ENCODE results near the gene ANKRD6.

ANKRD6 gene

DNA sequence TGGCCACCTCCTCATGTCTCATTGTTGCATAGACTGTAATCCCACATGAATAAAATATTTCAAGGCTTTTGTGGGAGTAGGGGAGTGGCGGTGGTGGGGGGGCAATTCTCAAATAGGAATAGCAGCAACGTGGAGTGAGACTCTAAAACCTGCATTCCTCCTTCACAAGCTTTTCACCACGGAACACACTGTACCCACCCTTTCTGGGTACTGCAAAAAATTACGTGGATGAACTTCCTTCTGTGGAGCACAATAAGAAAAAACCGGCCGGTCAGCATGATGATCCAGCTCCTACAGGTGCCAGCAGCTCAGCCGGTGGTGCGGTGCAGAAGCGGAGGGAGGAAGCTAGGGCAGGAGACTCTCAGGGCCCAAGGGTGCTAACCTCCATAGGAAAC lies 19.9 kb upstream of the ANKRD6 start:
- no peak for DNase-seq (ENCODE audit: low read depth in 2 of 2)

- no peak for DNase-seq (ENCODE audit: low read depth in 2 of 2)
Measured at GRCh38 chr6:89414215-89414614, 18.7 kb upstream of the ANKRD6 start.

DNA sequence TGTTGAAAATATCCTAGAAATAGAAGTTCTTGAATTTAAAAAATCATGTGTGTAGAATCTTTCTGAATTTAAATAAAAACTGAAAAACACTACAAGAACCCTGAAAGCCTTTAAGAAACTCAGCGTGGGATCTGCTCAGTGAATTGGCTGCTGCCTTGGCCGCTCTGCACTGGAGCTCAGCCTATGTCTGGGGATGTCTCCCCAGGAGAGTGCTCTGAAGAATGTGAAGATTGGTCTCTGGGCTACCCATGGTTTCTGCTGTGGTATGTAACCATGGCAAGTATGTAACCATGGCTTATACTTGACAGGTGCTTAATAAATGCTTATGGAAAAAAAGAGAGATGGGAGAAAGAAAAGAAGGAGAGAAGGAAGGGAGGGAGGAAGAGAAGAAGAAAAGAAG lies 17.8 kb upstream of the ANKRD6 start:
- DNase-seq (ENCODE audit: low read depth in 2 of 2): no peak

GRCh38 chr6:89416796-89417195 lies 16.2 kb upstream of the ANKRD6 start:
- no peak for DNase-seq (ENCODE audit: low read depth in 2 of 2)

GRCh38 chr6:89430201-89430962 lies 2.6 kb upstream of the ANKRD6 start:
- no peak for DNase-seq (ENCODE audit: low read depth in 2 of 2)

DNA sequence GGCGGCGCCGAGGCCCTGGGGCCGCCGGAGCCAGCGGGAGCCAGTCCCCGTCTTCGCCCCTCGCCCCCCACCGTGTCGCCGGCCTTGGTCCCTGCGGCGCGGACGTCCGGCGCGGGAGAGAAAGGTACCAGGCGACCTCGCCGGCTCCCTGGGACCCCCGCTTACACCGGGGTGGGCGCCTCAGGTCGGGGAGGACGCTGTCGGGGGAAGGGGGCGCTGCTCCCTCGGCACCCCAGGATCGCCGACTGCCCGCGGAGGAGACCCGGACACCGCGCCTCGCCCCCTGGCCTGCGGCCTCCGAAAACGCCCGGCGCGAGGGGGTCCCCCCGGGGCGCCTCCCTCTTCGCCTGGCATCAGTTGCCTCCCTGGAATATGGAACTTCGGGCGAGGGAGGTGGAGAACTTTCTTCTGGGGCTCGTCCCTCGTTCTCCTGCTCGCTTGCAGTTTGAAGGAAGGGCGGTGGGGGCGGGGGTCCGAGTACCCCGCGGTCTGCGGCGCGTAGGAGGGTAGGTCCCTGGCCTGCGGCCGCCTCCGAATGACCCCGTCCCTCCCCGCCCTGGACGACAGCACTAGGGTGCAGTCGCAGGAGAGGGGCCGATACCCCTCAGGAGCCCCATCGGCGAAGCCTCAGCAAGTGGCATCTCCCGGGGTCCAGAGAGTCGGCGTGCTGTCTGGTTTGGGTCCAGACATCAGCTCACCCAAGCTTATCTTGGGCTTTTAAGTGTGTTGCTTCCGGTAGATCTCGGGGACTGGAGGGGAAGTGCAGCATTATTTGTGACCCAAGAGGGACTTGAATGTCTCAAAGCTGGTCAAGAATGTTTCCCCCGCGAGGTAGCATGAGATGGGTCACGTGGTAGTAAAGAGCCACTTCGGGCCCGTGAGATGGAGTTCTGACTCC lies 549 bp downstream of the ANKRD6 start:
- peak in 1 of 2 donors; percentile 13 for DNase-seq (ENCODE audit: low read depth in 2 of 2)

DNA sequence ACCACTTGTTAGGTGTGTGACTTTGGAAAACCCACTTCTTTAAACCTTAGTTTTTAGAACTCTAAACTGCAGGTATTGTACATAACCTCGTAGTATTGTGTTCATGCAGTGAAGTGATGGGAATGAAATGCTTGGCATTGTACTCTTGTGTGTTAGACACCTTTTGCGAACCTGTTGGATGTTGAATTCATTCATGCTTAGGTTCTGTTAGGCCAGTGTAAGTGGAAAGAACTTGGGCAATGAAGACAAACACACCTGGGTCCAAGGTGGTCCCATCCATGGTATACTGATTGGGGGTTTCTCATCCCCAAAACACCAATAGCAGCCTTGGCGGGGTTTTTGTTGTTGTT lies 1.2 kb downstream of the ANKRD6 start:
- no peak for DNase-seq (ENCODE audit: low read depth in 2 of 2)

DNA sequence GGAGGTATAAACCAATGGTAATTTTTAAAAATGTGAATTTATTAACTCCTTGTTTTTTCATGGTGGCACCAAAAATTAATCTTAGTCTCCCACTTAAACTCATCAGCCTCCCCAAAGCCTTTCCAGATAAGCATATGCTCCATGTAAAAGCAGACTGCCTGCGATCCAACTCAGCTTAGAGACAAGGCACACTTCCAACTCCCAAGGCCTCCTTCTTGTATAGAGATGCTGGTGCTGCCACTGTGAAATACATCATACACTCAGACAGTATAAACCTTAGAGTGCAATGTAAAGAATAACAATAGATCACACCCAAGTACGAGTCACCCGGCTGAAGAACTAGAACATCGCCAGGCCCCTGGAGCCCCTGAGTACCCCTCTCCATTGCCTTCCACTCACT lies 2.0 kb downstream of the ANKRD6 start:
- DNase-seq (ENCODE audit: low read depth in 2 of 2): no peak

- no peak for DNase-seq (ENCODE audit: low read depth in 2 of 2)
Measured at GRCh38 chr6:89436226-89436625, 3.3 kb downstream of the ANKRD6 start.

- no peak for DNase-seq (ENCODE audit: low read depth in 2 of 2)
Measured at GRCh38 chr6:89438248-89438647, 5.3 kb downstream of the ANKRD6 start.

- DNase-seq (ENCODE audit: low read depth in 2 of 2): no peak
Measured at GRCh38 chr6:89439014-89439413, 6.1 kb downstream of the ANKRD6 start.

DNA sequence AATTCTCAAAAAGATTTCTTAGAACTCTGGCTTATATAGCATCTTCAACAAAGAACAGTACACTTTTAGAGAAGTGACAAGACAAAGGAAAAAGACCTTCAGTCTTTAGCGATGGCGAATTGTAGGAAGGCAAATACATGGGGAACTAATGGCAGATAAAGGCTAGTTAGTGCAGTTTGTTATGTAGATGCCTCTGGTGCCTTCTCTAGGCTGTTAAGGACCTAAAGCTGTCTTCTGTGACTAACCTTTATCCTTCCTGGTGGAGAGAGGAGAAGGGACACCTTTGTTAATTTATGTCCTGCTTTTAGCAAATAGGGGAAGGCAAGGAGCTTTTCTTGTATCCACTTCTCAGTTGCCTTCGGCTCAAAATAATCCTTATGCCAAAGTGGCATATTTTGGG lies 7.2 kb downstream of the ANKRD6 start:
- no peak for DNase-seq (ENCODE audit: low read depth in 2 of 2)

GRCh38 chr6:89443658-89444057 lies 10.7 kb downstream of the ANKRD6 start:
- DNase-seq (ENCODE audit: low read depth in 2 of 2): no peak

GRCh38 chr6:89449193-89449592 lies 16.2 kb downstream of the ANKRD6 start:
- no peak for DNase-seq (ENCODE audit: low read depth in 2 of 2)

DNA sequence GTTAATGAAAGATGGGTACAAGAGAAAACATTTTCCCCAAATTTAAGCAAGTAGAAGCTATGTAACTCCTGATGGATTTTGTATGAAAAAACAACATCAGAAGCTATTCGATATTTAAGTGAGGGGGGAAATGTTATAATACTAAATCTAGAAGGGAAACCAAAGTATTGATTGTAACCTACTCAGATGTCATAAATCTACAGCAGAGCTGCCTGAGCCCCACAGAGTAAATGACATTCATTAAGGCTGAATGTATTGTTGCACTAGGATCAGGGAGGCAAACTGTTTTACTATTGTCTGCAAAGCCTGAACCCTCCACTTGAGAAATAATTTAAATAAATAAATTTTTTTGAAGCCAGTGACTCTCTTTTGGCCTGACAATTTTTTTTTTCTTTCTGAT lies 19.3 kb downstream of the ANKRD6 start:
- DNase-seq (ENCODE audit: low read depth in 2 of 2): no peak

GRCh38 chr6:89454300-89454699 lies 21.3 kb downstream of the ANKRD6 start:
- no peak for DNase-seq (ENCODE audit: low read depth in 2 of 2)

- no peak for DNase-seq (ENCODE audit: low read depth in 2 of 2)
Measured at GRCh38 chr6:89458704-89459103, 25.8 kb downstream of the ANKRD6 start.

DNA sequence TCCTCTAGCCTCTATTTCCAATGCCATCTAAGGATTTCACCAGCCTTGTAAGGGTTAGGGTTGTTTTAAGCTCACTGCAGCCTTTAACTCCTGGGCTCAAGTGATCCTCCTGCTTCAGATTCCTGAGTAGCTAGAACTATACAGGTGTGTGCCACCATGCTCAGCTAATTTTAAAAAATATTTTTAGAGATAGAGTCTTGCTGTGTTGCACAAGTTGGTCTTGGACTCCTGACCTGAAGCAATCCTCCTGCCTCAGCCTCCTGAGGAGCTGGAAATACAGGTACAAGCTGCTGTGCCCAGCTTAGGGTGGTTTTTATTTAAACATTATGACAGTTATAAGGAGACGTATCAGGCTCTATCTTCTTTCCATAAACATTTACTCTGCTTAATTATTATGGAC lies 26.5 kb downstream of the ANKRD6 start:
- no peak for DNase-seq (ENCODE audit: low read depth in 2 of 2)

DNA sequence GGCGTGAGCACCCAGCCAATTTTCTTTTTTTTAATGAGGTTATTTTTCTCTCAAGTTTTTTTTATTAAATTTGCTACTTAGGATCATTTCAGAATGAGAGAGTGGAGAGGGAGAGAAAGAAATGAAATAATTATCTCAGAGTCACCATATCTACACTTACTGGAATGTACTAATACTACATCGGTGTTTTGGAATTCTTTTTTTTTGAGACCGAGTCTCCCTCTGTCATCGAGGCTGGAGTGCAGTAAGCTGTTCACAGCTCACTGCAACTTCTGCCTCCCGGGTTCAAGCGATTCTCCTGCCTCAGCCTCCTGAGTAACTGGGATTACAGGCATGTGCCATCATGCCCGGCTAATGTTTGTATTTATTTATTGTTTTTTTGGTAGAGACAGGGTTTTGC lies 27.8 kb downstream of the ANKRD6 start:
- no peak for DNase-seq (ENCODE audit: low read depth in 2 of 2)

DNA sequence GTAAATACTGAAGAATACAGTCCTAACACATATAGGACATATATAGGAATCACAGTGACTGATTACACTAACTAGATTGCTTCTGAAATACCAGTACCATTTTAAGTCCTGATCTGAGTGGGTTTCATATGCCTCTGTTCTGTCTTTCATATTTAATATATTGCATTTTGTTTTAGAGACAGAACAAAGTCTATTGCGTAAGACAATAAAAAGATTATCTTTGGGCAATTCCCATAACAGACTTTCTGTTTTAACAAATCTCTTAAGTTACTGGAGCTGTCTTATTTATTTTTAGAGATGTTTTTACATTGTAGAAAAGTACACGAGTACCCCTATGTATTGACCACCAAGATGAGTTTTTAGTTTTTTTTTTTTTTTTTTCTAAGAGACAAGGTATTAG lies 29.6 kb downstream of the ANKRD6 start:
- no peak for DNase-seq (ENCODE audit: low read depth in 2 of 2)

DNA sequence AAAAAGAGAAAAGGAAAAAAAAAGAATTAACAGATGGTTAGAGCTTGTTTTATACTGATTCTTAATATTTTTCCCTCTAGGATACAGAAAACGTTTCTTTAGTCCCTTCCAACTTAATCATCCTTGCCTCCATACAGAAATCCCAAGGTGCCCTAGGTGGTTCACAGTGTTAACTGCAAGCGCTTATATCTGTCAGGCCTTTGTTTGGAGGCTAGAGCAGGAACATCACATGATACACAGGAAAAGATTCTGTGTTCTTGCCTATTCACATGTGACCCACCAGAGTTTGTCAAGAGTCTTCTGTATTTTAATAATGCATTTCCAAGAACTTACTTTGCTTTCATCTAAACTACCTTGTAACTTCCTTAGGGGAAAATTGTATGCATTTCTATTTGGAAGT lies 31.3 kb downstream of the ANKRD6 start:
- no peak for DNase-seq (ENCODE audit: low read depth in 2 of 2)

- DNase-seq (ENCODE audit: low read depth in 2 of 2): no peak
Measured at GRCh38 chr6:89467437-89467836, 34.5 kb downstream of the ANKRD6 start.

GRCh38 chr6:89468998-89469397 lies 36.0 kb downstream of the ANKRD6 start:
- DNase-seq (ENCODE audit: low read depth in 2 of 2): no peak
